ENCODE results near the gene KIF6.

Gene KIF6

DNA sequence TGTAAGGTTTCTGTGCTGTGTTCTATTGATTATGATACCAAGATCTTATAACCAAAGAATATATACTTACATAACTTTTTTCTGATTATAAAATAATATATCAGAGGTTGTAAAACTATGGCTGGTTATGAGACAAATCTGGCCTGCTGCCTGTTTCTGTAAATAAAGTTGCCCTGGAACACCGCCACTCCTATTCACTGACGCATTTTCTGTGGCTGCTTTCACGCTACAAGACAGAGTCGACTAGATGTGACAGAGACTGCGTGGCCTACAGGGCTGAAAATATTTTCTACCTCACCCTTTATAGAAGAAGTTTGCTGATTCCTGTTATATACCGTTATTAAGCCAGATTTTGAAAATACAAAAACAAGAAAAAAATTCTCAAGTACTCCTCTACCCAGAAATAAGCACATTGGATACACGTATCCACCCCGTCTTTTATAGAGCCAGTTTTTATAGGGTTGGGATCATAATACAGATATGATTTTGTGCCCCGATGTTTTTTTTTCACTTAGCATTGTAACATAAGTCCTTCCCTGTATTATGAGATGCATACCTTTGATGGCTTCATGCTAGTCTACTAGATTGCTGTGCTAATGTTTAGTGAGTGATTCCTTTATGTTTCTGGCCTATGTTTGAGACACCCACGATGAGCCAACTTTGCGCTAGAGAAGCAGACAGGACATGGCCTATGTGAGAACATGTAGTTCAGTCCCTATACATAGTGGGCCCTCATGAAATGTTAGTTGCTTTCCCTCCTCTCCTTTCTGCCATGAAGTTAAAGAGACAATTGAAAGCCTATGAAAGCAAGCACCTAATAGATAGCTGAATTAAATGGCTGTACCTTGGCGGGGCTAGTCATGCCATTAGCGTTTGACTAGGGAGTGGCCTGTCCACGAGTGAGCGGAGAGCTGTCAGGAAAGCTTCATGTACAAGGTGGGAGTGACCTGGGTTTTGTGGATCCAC lies 304.6 kb downstream of the KIF6 start:
- H3K4me3 Mint-ChIP-seq, result no peak overlapping the region
- no peak overlapping the region for H3K27ac Mint-ChIP-seq
- no peaks in the 10 kb centered on the region for H3K9me3 Mint-ChIP-seq
- no peaks in the 10 kb centered on the region for H3K4me1 Mint-ChIP-seq (ENCODE audit: low read depth)
- H3K36me3 Mint-ChIP-seq (ENCODE audit: low read depth), result no peaks in the 10 kb centered on the region
- peaks cover 3% of the 10 kb centered on the region for H3K27me3 Mint-ChIP-seq

DNA sequence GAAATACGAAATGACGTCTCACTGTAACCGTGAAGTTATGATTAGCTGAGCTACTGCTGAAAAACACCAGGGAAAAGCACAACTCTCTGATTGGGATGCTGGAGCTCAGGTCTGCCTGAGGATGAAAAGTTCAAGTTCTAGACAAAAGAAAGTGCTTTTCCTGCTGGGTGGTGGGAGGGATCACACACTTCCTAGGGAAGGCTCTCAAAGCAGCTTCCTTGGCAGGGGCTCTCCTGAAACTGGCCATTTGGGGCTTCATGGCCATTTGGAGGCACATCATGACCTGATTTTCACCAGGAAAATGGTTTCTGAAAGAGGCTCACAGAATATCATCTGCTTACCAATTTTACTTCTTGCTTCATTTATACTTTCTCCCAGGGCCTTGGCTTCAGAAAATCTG lies 305.6 kb downstream of the KIF6 start:
- no peaks in the 10 kb centered on the region for H3K9me3 Mint-ChIP-seq
- no peak overlapping the region for H3K4me3 Mint-ChIP-seq

DNA sequence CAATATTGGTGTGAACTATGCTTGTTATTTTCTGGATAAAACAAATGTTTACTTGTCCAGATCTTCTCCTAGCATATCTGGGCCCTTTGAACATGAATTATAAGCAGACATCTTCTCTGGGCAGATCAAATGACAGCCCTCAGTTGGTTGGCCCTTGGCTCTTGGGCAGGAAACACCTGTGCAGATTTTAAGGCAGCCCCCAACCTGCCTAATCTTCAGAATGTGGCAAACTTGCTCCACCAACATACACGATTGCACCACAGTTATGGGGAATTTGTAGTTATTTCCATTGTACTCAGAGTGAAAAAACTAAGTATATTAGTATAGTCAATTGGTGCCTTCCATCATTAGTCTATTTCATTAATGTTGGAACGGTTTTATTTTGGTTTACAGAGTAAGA lies 307.8 kb downstream of the KIF6 start:
- no peak overlapping the region for H3K4me3 Mint-ChIP-seq
- no peaks in the 10 kb centered on the region for H3K4me1 Mint-ChIP-seq (ENCODE audit: low read depth)

More for the DNA sequence above, 305.6 kb downstream of the KIF6 start:
- H3K27ac Mint-ChIP-seq, result no peak overlapping the region
- H3K36me3 Mint-ChIP-seq (ENCODE audit: low read depth), result no peaks in the 10 kb centered on the region
- H3K4me1 Mint-ChIP-seq (ENCODE audit: low read depth), result no peaks in the 10 kb centered on the region
- H3K27me3 Mint-ChIP-seq, result peaks cover 3% of the 10 kb centered on the region

DNA sequence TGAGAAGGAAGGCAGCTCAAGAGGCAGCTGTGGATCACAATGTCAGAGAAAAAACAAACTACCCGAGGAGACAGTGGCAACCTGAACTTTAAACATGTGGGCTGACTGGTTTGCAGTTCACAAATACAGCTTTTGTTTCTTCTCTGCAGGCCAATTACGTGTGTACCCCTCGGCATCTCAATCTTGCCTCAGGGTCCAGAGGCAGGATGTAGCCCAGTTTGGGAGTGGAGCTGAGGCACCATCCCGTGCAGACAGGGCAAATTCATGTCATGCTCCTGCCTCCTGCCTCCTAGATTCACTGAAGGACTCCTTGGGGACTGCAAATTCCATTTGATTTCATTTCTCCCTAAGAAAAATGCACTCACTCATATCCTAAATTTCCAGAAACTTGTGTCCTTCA lies 308.5 kb downstream of the KIF6 start:
- no peaks in the 10 kb centered on the region for H3K4me1 Mint-ChIP-seq (ENCODE audit: low read depth)
- no peaks in the 10 kb centered on the region for H3K36me3 Mint-ChIP-seq (ENCODE audit: low read depth)
- no peaks in the 10 kb centered on the region for H3K27me3 Mint-ChIP-seq
- H3K4me3 Mint-ChIP-seq, result no peak overlapping the region
- no peak overlapping the region for H3K27ac Mint-ChIP-seq
- H3K9me3 Mint-ChIP-seq, result no peaks in the 10 kb centered on the region

More for the DNA sequence above, 307.8 kb downstream of the KIF6 start:
- Mint-ChIP-seq H3K36me3 (ENCODE audit: low read depth) (no peaks in the 10 kb centered on the region), H3K27me3 (peaks cover 3% of the 10 kb centered on the region), H3K9me3 (no peaks in the 10 kb centered on the region), H3K27ac (no peak overlapping the region)

DNA sequence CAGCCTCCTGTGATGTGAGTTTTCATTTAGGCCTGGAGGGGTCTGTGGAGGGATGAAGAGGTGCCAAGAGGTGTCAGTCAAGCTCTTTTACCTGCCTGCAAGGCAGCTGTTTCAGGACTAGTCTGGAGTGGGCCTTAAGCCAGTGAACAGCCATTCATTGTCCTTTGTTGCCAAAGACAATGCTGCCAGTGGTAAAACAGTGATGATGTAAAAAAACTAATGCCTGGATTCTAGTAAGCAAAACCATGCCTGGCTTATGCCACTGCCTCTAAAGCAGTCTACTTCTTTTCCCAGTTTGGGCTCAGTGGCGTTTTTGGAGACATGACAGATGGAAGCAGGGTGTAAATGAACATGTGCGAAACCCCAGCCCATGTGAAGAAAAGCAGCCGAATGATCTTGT lies 309.2 kb downstream of the KIF6 start:
- no peaks in the 10 kb centered on the region for H3K27me3 Mint-ChIP-seq
- no peak overlapping the region for H3K27ac Mint-ChIP-seq
- H3K4me3 Mint-ChIP-seq, result no peak overlapping the region
- no peaks in the 10 kb centered on the region for H3K36me3 Mint-ChIP-seq (ENCODE audit: low read depth)
- H3K9me3 Mint-ChIP-seq, result no peaks in the 10 kb centered on the region
- H3K4me1 Mint-ChIP-seq (ENCODE audit: low read depth), result no peaks in the 10 kb centered on the region

DNA sequence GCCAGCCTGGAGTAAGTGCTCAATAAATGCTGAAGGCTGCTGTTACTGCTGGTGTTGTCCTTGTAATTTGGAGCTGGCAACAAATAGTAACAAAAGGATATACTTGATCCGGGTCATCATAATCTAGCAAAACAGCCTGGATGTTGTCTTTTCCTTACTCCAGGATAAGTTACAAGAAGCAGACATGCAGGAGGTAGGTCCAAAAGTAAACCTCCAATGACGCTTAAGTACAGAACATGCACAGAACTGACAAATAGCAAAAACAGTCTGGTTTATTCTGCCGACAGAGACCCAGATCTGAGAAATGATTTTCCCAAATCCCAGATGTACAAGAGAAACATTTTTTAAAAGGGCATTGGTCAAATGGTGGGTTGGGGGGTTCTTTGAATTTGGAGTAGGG lies 309.7 kb downstream of the KIF6 start:
- Mint-ChIP-seq H3K27ac (no peak overlapping the region), H3K4me1 (ENCODE audit: low read depth) (no peaks in the 10 kb centered on the region), H3K9me3 (no peaks in the 10 kb centered on the region), H3K27me3 (no peaks in the 10 kb centered on the region), H3K4me3 (no peak overlapping the region), H3K36me3 (ENCODE audit: low read depth) (no peaks in the 10 kb centered on the region)

DNA sequence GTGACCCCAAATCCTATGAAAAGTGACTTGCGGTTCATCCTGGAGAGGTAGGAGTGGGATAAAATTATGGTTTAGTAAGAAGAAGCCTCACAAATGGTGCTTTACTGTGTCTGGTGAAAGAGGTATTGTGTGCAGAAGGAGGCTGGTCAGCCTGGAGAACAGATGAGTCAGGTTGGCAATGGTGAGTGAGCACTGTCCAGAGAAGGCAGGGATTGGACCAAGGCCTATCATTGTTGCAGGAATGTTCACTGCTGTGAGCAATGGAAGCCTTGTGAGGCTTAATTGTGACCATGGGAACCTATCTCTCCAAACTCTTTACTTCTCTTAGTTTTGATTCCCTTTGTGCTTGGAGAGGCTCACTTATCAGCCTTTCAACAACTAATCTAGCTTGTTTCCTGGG lies 313.7 kb downstream of the KIF6 start:
- Mint-ChIP-seq H3K27me3 (no peaks in the 10 kb centered on the region), H3K27ac (no peak overlapping the region), H3K4me1 (ENCODE audit: low read depth) (no peaks in the 10 kb centered on the region), H3K4me3 (no peak overlapping the region), H3K9me3 (no peaks in the 10 kb centered on the region), H3K36me3 (ENCODE audit: low read depth) (no peaks in the 10 kb centered on the region)

DNA sequence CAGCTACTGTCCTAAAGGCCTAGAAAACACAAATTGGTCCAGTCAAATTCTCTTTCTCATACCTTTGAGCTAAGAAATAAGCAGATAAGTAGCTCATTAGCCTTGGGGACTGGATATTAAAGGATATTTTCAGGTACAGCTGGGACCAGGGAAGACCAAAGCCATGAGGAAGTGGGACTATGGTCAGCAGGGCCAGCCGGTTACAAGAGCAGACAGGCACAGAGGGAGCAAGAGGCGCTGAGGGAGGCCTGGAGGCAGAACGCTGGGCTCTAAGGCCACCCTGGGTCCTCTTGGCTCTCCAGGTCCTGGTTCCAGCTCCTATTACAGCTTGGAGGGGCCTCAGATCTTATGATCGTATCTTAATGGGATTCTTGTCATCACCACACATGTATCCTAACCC lies 314.2 kb downstream of the KIF6 start:
- H3K4me3 Mint-ChIP-seq, result no peak overlapping the region
- H3K36me3 Mint-ChIP-seq (ENCODE audit: low read depth), result no peaks in the 10 kb centered on the region
- H3K4me1 Mint-ChIP-seq (ENCODE audit: low read depth), result no peaks in the 10 kb centered on the region
- no peaks in the 10 kb centered on the region for H3K9me3 Mint-ChIP-seq
- no peaks in the 10 kb centered on the region for H3K27me3 Mint-ChIP-seq
- no peak overlapping the region for H3K27ac Mint-ChIP-seq

DNA sequence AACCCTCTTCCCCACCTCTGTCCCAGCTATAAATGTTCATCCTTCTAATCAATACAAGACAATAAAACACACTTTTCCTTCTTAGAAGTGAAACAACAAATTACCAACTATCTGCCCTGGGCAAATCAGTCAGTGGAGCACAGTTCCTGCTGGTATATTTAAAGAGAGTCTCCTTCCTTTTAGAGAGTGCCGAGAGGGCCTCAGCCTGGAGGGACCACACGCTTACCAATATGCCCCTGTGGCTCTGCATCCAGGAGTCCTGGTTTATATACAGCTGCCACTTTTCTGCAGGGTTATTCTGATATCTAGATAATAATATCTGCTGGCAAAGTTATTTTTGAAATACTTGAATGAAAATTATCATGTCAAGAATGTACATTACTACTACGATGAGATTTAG lies 315.3 kb downstream of the KIF6 start:
- Mint-ChIP-seq H3K4me1 (ENCODE audit: low read depth) (no peaks in the 10 kb centered on the region), H3K4me3 (no peak overlapping the region), H3K9me3 (no peaks in the 10 kb centered on the region), H3K27me3 (no peaks in the 10 kb centered on the region), H3K36me3 (ENCODE audit: low read depth) (no peaks in the 10 kb centered on the region), H3K27ac (no peak overlapping the region)

DNA sequence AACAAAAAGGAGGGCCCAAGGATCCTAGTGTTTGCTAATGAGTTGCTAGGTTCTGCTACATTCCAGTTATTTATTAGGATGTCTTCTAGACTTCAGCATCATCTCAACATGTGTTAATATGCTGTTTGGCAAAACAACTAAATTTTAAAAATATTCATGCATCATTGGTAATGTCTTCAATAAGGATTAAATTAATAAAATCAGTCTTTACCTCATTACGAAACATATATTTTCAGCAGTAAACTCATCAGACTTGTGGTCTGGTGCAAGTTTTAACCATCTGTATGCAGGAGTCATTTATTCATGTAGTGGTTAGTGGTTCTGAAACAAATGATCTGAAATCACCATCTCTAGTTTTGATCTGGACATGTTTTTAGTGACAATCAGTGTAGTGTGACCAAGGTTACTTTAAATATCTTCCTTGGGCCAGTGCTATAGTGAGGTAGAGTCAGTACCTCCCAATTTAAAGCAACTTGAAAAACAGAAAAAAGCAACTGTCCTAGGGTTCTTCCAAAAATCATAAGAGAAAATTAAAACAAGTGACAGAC lies 317.7 kb downstream of the KIF6 start:
- no peak overlapping the region for H3K27ac Mint-ChIP-seq

DNA sequence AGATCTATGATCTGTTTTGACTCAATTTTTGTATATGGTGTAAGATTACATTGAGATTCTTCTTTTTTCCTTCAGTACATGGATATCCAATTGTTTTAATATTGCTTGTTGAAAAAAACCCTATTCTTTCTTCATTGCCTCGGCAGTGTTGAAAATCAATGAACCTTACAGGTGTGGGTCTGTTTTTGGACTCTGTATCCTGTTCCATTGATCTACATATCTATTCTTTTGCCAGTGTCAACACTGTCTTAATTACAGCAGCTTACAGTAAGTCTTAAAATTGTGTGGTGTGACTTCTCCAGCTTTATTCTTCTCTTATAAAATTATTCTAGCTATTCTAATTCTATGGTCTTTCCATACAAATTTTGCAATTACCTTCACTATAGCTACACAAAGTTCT lies 320.9 kb downstream of the KIF6 start:
- Mint-ChIP-seq H3K36me3 (ENCODE audit: low read depth) (no peaks in the 10 kb centered on the region), H3K27ac (no peak overlapping the region), H3K27me3 (no peaks in the 10 kb centered on the region), H3K9me3 (no peaks in the 10 kb centered on the region), H3K4me3 (no peak overlapping the region), H3K4me1 (ENCODE audit: low read depth) (no peaks in the 10 kb centered on the region)

More for the DNA sequence above, 317.7 kb downstream of the KIF6 start:
- H3K4me3 Mint-ChIP-seq, result no peak overlapping the region
- no peaks in the 10 kb centered on the region for H3K4me1 Mint-ChIP-seq (ENCODE audit: low read depth)
- no peaks in the 10 kb centered on the region for H3K36me3 Mint-ChIP-seq (ENCODE audit: low read depth)
- H3K9me3 Mint-ChIP-seq, result no peaks in the 10 kb centered on the region
- no peaks in the 10 kb centered on the region for H3K27me3 Mint-ChIP-seq

DNA sequence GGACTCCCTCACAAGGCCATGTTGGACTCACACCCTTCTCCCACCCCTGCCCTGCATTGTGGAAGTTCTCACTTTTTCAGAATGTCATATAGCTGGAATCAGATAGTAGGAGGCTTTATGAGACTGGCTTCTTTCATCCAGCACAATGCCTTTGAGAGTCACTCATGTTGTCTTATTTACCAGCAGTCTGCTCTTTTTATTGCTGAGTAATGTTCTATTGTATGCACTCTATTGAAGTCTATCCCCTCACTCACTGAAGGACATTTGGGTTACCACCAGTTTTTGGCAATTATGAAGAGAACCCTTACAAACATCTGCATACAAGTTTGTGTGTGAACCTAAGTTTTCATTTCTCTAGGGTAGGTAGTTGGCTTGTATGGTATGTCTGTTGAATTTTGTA lies 321.9 kb downstream of the KIF6 start:
- Mint-ChIP-seq H3K27me3 (no peaks in the 10 kb centered on the region), H3K27ac (no peak overlapping the region), H3K4me1 (ENCODE audit: low read depth) (no peaks in the 10 kb centered on the region), H3K4me3 (no peak overlapping the region), H3K9me3 (no peaks in the 10 kb centered on the region), H3K36me3 (ENCODE audit: low read depth) (no peaks in the 10 kb centered on the region)

DNA sequence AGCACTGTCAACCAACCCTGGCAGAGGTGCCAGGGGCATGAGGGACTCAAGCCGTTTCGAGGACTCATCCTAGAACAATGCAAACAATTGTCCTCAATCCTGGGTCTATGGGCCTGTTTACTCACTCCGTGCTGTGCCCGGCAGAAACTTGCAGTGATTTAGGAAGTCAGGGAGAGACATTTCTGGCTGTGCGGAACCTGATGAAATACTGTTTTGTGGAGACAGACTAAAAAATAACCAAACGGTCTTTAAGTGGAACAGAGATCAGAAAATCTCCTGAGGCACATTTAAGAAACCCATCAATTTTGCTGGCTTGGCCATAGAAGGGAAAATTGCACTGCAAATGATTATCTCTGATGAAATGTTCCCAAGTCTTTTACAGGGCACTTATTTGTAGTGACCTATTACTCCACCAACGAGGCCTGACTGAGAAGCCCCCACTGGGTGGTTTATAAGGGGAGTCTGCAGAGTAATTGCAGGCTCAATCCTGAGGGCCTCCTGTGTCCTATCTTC lies 322.9 kb downstream of the KIF6 start:
- Mint-ChIP-seq H3K4me1 (ENCODE audit: low read depth) (no peaks in the 10 kb centered on the region), H3K9me3 (no peaks in the 10 kb centered on the region), H3K4me3 (no peak overlapping the region), H3K27me3 (no peaks in the 10 kb centered on the region), H3K36me3 (ENCODE audit: low read depth) (no peaks in the 10 kb centered on the region), H3K27ac (no peak overlapping the region)

DNA sequence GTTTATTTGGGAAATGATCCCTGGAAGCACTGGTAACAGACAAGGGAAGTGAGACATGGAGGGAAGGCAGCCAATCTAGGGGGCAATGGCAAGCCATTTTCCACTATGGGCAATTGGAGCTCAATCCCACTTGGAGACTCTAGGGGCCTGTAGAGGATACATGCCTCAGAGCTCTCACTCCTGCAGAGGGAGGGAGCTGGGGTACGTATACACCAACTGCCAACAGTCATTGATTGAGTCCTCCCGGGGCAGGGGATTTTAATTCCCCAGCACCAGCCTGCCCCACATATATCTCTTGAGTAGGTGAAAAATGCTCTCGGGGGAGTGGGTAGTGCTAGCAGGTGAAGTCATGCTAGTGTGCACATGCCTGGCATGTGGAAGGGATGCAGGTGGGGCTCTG lies 323.8 kb downstream of the KIF6 start:
- Mint-ChIP-seq H3K36me3 (ENCODE audit: low read depth) (no peaks in the 10 kb centered on the region), H3K27ac (no peak overlapping the region), H3K4me3 (no peak overlapping the region), H3K27me3 (no peaks in the 10 kb centered on the region), H3K9me3 (no peaks in the 10 kb centered on the region), H3K4me1 (ENCODE audit: low read depth) (no peaks in the 10 kb centered on the region)

DNA sequence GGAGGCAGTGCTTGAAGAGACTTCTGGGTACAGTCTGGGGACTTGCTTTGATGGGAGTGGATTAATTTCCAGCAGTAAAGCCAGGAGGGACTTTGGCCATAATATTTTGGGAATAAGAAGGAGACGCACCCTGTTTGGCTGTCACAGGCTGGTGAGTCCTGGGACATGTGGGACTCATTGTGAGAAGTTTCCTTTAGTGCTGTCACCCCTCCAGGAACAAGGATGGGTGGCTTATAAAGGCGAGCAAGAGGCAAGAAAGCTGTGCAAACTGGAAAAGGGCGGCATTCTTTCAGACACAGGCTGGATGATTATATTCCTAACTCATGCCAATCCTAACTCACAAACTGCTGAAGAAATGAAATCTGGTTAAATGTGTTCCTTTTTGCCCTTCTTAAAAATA lies 325.2 kb downstream of the KIF6 start:
- no peak overlapping the region for H3K4me3 Mint-ChIP-seq
- no peaks in the 10 kb centered on the region for H3K9me3 Mint-ChIP-seq
- no peaks in the 10 kb centered on the region for H3K4me1 Mint-ChIP-seq (ENCODE audit: low read depth)
- no peaks in the 10 kb centered on the region for H3K27me3 Mint-ChIP-seq
- H3K27ac Mint-ChIP-seq, result no peak overlapping the region
- no peaks in the 10 kb centered on the region for H3K36me3 Mint-ChIP-seq (ENCODE audit: low read depth)
